Measurements from ENCODE around the gene NXPH3. TPM values are rescaled to one million over a fixed set of nuclear protein-coding genes. Genes with fewer than 3 reads are reported as not detected.

Gene NXPH3
- total and polyA plus RNA-seq, 2 donors (not counting 3 experiments of a cell fraction or from before 2014, with no cell fraction given) = 1.7 to 2.0 TPM

DNA sequence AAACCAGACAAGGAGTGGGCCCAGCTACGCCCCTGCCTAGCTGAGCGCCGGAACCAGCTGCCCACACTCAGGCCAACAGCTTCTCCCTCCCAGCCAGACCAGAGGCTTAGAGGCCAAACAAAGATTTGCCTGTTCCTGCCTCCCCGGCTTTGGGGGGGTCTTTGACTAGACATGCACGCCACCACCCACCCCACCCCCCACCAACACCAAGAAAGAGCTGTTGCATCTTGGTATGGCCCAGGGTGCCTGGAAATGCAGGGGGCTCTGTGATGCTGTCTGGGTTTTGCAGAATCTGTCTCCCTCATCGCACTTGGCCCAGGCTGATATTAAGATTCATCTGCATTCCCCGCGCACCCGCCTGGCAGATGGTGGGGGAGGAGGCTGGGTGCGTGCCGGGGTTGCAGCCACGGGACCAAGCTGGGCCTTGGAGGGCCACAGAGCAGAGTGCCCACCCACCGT, 1.3 kb upstream of the NXPH3 start:
- Histone ChIP-seq H3K9ac (replicated peaks; ENCODE audit: extremely low read depth, insufficient read depth, low read length) (no peak overlapping the region), H3K27ac (ENCODE audit: insufficient read depth, low read depth, low read length) (no peak overlapping the region), H3K9me1 (replicated peaks; ENCODE audit: control insufficient read depth, extremely low read depth, insufficient read depth, low read length) (no peaks in the 10 kb centered on the region), H3K36me3 (ENCODE audit: control insufficient read depth in 2 of 2, extremely low read depth in 1 of 2, insufficient read depth in 2 of 2, low read length in 2 of 2) (no peaks in the 10 kb centered on the region), H2AFZ (ENCODE audit: low read depth, low read length) (no peak overlapping the region), H3K4me1 (ENCODE audit: control insufficient read depth, extremely low read depth, insufficient read depth, low read length) (peaks cover 13% of the 10 kb centered on the region), H3K4me2 (ENCODE audit: insufficient read depth, low read length) (no peak overlapping the region), H3K4me3 (replicated peaks in 1 of 3; ENCODE audit: insufficient read depth in 1 of 3, low read depth in 1 of 3, low read length in 3 of 3) (no peak overlapping the region), H4K20me1 (replicated peaks; ENCODE audit: control insufficient read depth, extremely low read depth, insufficient read depth, low read length) (no peaks in the 10 kb centered on the region), H3K79me2 (ENCODE audit: control insufficient read depth, insufficient read depth, low read length) (no peaks in the 10 kb centered on the region), H3K27me3 (ENCODE audit: control insufficient read depth in 2 of 2, insufficient read depth in 2 of 2, low read length in 2 of 2) (peaks cover 4 to 8% of the 10 kb centered on the region in 2 experiments), H3K9me3 (replicated peaks; ENCODE audit: control insufficient read depth, insufficient read depth, low read length) (no peaks in the 10 kb centered on the region)
- ChIA-PET CTCF (interaction anchor here (0.8 to 14.0 kb wide), 6 partner anchors 12 to 278 kb away, joined by 3 to 786 read pairs (median 6); partner anchors contain the start of gene SLC35B1), POLR2A (no interaction called here)
- dilution Hi-C loops (cut with MboI; ENCODE audit: extremely low pct_ligation_motif_present, low sequenced_read_pairs) = no loop called here
- no TSS peak for BruUV-seq (replicated peaks)
- FAIRE-seq (no peak), DNase-seq (ENCODE audit: low read depth, low spot score) (no peak)
- TF ChIP-seq, protein P1, sequence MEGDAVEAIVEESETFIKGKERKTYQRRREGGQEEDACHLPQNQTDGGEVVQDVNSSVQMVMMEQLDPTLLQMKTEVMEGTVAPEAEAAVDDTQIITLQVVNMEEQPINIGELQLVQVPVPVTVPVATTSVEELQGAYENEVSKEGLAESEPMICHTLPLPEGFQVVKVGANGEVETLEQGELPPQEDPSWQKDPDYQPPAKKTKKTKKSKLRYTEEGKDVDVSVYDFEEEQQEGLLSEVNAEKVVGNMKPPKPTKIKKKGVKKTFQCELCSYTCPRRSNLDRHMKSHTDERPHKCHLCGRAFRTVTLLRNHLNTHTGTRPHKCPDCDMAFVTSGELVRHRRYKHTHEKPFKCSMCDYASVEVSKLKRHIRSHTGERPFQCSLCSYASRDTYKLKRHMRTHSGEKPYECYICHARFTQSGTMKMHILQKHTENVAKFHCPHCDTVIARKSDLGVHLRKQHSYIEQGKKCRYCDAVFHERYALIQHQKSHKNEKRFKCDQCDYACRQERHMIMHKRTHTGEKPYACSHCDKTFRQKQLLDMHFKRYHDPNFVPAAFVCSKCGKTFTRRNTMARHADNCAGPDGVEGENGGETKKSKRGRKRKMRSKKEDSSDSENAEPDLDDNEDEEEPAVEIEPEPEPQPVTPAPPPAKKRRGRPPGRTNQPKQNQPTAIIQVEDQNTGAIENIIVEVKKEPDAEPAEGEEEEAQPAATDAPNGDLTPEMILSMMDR (IDR thresholded peaks at IDR 0.05; ENCODE audit: extremely low read depth in 1 of 2, insufficient read depth in 1 of 2, low read depth in 1 of 2, low read length in 2 of 2) = no peak
- TF ChIP-seq FOS (IDR thresholded peaks at IDR 0.05; ENCODE audit: borderline replicate concordance, insufficient read depth, low read length) (no peak), POLR2AphosphoS5 (IDR thresholded peaks at IDR 0.05; ENCODE audit: insufficient read depth, low read depth, low read length) (no peak), GATA2 (IDR thresholded peaks at IDR 0.05; ENCODE audit: insufficient read depth, insufficient read length, low read depth, low read length) (no peak), EZH2 (IDR thresholded peaks at IDR 0.05; ENCODE audit: borderline replicate concordance, low read depth, low read length, severe bottlenecking) (no peak), JUN (IDR thresholded peaks at IDR 0.05; ENCODE audit: borderline replicate concordance, insufficient read depth, insufficient read length, low read depth) (no peak), POLR2A (IDR thresholded peaks at IDR 0.05; ENCODE audit: low read depth, low read length) (no peak), MYC (IDR thresholded peaks at IDR 0.05; ENCODE audit: low read depth, low read length) (no peak)
- TF ChIP-seq, protein P2, sequence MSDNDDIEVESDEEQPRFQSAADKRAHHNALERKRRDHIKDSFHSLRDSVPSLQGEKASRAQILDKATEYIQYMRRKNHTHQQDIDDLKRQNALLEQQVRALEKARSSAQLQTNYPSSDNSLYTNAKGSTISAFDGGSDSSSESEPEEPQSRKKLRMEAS (IDR thresholded peaks at IDR 0.05; ENCODE audit: insufficient read depth, insufficient read length) = no peak
- intact Hi-C loops (cut with micrococcal nuclease) = no loop called here

All from endothelial cell of umbilical vein (primary cell).